GM13977 (cell line): ENCODE results near the gene UBXN4.

ENCODE experiments used
- DNase-seq: peaks from one replicate; pipeline ENCODE4 v3.0.0; 2012; ENCODE audit warnings: low spot score
- in situ Hi-C: fragments of 300-500 bp; cut with MboI; formaldehyde crosslinking; loops from one replicate; pipeline ENCODE4 v1.12.0; 2022; ENCODE audit warnings: low sequenced_read_pairs, low pct_unique_long_range_greater_than_20kb, mixed read lengths, inconsistent platforms; ENCODE audit not compliant: unreplicated experiment
- TF ChIP-seq, protein P1 (sequence below): IDR thresholded peaks from 2 replicates; pipeline ENCODE4 v1.5.1; 2012; ENCODE audit warnings: mild to moderate bottlenecking, control low read depth; ENCODE audit not compliant: insufficient read depth; ENCODE audit errors: extremely low read depth, missing control alignments

Gene UBXN4

DNA sequence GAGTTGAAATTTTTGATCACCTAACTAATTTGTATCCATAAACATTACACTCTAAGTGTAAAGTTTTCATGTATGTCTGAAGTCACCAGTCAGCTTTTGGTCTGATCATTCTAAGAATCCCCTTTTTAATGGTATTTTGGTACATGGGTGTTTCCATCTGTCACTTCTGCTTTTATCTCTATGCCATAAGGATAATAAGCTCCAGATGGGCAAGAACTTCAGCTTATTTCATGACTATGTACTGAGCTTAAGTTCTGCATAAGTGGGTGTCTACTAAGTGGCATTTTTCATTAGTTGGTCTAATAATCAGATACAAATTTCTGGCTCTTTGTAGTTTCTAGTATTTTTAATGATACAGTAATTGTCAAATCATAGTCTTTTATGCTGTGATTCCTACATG is 20.4 kb downstream of the UBXN4 start:
- in situ Hi-C loops = no loop called here
- no peak for DNase-seq
- TF ChIP-seq, protein P1, sequence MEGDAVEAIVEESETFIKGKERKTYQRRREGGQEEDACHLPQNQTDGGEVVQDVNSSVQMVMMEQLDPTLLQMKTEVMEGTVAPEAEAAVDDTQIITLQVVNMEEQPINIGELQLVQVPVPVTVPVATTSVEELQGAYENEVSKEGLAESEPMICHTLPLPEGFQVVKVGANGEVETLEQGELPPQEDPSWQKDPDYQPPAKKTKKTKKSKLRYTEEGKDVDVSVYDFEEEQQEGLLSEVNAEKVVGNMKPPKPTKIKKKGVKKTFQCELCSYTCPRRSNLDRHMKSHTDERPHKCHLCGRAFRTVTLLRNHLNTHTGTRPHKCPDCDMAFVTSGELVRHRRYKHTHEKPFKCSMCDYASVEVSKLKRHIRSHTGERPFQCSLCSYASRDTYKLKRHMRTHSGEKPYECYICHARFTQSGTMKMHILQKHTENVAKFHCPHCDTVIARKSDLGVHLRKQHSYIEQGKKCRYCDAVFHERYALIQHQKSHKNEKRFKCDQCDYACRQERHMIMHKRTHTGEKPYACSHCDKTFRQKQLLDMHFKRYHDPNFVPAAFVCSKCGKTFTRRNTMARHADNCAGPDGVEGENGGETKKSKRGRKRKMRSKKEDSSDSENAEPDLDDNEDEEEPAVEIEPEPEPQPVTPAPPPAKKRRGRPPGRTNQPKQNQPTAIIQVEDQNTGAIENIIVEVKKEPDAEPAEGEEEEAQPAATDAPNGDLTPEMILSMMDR = no peak

DNA sequence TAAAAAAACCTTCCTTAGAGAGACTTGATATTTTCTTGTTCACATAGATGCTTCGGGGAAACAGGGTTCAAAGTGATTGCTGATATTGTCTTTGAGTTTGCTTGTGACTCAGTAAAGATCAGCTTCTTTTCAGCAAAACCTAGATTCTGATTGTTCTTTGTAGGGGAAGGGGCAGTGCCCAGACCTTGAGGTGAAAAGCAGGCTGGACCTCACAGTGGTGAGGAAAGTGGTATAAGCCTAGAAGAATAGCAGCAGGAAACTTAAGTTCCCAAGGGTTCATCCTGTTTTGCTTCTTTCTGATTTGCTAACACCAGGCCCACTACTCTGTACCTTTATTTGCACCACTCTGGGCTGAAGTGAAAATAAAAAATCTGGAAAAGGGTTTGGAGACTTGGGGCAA is 20.9 kb downstream of the UBXN4 start:
- in situ Hi-C loops = no loop called here
- TF ChIP-seq, protein P1 = no peak
- no peak for DNase-seq

DNA sequence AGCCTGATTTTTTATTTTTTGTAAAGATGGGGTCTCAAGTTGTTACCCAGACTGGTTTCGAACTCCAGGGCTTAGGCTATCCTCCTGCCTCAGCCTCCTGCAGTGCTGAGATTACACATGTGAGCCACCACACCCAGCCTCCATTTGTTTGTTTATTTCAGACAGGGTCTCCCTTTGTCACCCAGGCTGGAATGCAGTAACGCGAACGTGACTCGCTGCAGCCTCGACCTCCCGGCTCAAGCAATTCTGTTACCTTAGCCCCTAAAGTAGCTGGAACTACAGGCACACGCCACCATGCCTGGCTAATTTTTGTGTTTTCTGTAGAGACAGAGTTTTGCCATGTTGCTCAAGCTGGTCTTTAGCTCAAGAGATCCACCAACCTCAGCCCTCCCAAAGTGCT is 27.2 kb downstream of the UBXN4 start:
- TF ChIP-seq, protein P1 = no peak
- in situ Hi-C loops = no loop called here
- DNase-seq = no peak

DNA sequence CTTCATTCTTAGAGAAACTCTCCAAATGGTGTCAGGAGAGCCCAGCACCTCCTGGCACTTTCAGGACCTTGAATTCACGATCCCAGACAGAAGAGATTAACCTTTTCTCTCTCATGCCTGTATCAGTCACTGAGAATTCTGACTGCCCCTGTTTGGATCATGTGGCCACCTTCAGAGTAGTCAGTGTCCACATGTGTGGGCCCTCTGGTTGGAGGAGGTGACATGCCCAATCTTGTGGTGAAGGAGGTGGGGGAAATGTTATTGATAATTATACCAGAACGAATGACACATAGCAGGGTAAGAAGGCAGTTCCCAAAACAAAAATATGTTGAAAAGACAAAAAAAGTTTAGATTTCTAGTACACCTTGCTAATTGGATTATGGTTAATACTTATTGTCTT is 31.7 kb downstream of the UBXN4 start:
- TF ChIP-seq, protein P1 = no peak
- in situ Hi-C loops = no loop called here
- DNase-seq = no peak

DNA sequence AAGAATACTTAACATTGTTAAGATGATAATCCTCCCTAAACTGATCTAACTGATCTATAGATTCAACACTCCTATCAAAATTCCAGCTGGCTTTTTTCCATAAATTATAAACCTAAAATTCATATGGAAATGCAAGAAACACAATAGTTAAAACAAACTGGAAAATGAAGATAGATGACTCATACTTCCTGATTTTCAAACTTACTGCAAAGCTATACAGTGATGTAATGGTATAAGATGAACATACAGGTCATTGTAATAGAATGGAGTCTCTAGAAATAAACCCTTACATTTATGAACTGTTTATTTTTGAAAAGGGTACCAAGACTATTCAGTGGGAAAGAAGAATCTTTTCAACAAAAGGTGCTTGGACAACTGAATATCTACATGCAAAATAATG is 32.3 kb downstream of the UBXN4 start:
- in situ Hi-C loops = no loop called here

DNA sequence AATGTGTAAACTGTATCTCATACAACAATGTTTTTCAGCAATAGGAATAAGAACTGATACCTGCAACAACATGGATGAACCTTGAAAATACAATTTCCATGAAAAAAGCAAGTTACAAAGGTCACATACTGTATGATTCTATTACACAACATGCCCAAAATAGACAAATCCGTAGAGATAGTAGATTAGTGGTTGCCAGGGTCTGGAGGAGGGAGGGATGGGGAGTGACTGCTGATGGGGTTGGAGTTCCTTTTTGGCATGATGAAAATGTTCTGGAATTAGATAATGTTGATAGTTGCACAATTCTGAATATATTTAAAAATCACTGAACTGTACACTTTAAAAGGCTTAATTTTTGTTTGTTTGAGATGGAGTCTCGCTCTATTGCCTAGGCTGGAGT is 33.8 kb downstream of the UBXN4 start:
- DNase-seq = no peak
- in situ Hi-C loops = no loop called here
- TF ChIP-seq, protein P1 = no peak

More for the DNA sequence above, 32.3 kb downstream of the UBXN4 start:
- TF ChIP-seq, protein P1 = no peak
- no peak for DNase-seq

DNA sequence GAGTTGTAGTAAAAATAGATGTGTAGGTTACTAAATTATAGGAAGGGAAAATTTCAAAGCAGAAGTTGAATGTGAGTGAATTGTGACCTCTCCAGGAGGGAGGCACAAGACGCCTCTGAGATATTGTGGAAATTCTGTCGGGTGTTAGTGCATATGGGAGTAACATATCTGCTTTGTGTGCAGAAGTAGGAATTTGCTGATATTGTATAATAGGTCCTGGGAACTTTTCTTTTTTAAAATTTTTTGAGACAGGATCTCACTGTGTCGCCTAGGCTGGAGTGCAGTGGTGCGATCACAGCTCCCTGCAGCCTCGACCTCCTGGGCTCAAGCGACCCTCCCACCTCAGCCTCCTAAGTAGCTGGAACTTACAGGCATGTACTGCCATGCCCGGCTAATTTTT is 34.7 kb downstream of the UBXN4 start:
- TF ChIP-seq, protein P1 = no peak
- DNase-seq = no peak
- in situ Hi-C loops = no loop called here
